ENCODE results near the gene UNC5A.

DNA sequence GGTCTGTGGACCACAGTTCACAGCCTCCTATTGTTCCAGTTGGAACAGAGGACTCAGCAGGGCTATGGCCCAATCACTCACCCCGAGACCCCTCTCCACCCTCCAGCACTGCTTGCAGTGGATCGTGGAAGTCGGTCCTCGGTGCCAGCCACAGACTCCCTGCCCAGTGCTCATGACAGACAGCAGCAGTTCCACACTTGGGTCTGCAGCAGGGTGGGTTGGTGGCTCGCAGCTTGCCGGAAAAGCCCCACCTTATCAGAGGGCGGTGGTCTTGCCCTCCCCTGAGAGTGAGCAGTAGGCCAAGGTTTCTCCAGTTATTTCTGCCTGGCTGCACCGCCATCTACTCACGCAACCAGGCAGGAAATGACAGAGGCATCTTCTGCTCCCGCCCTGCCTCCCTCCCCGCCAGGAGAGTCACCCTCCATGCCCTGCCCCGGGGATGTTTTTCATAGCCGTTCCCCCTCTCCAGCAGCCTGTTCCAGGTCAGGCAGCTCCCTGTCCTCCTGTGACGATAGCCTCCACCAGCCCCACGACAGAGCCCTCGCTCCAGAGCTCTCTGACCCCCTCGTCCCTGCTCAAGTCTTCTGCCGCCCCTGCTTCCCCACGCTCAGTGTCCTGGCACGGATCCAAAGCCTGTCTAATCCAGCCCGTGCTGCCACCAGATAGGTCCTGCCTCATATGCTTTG, 34.5 kb downstream of the UNC5A start:
- TF ChIP-seq, protein P1, sequence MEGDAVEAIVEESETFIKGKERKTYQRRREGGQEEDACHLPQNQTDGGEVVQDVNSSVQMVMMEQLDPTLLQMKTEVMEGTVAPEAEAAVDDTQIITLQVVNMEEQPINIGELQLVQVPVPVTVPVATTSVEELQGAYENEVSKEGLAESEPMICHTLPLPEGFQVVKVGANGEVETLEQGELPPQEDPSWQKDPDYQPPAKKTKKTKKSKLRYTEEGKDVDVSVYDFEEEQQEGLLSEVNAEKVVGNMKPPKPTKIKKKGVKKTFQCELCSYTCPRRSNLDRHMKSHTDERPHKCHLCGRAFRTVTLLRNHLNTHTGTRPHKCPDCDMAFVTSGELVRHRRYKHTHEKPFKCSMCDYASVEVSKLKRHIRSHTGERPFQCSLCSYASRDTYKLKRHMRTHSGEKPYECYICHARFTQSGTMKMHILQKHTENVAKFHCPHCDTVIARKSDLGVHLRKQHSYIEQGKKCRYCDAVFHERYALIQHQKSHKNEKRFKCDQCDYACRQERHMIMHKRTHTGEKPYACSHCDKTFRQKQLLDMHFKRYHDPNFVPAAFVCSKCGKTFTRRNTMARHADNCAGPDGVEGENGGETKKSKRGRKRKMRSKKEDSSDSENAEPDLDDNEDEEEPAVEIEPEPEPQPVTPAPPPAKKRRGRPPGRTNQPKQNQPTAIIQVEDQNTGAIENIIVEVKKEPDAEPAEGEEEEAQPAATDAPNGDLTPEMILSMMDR (IDR thresholded peaks at IDR 0.05) = no peak
- no peak for TF ChIP-seq POLR2A (IDR thresholded peaks at IDR 0.05)
